OCI-LY3 (cell line): Measurements from ENCODE around the gene PRM3.

Source experiments
- H2AFZ ChIP-seq: fragments of 200-600, 300-600 bp; shearing (Covaris generic); 2 replicates; pipeline ENCODE4 v1.6.0; 2014; ENCODE audit warnings: antibody characterized with exemption, low read depth, low read length
- H3K27ac ChIP-seq: fragments of 200-600, 300-600 bp; sonication (generic); 2 replicates; pipeline ENCODE4 v1.5.1; 2014; ENCODE audit warnings: mild to moderate bottlenecking, low read length, moderate library complexity, mixed read lengths
- H3K27me3 ChIP-seq: fragments of 200-600, 300-600 bp; sonication (generic); 2 replicates; pipeline ENCODE4 v1.6.1; 2014; ENCODE audit warnings: low read depth, low read length, mixed read lengths
- H3K36me3 ChIP-seq: fragments of 200-600, 300-600 bp; sonication (generic); replicated peaks from 2 replicates; pipeline ENCODE3; 2014; ENCODE audit warnings: low read depth, low read length, mixed read lengths
- H3K4me1 ChIP-seq: fragments of 300-600, 200-600 bp; sonication (generic); 2 replicates; pipeline ENCODE4 v1.6.1; 2014; ENCODE audit warnings: low read length, mixed read lengths
- H3K4me2 ChIP-seq: fragments of 200-600, 300-600 bp; sonication (generic); 2 replicates; pipeline ENCODE4 v1.6.1; 2014; ENCODE audit warnings: low read length, mixed read lengths
- H3K4me3 ChIP-seq: fragments of 300-600, 200-600 bp; sonication (generic); 2 replicates; pipeline ENCODE4 v1.5.1; 2014; ENCODE audit warnings: antibody characterized with exemption, mild to moderate bottlenecking, low read length, moderate library complexity
- H3K79me2 ChIP-seq: fragments of 300-600, 200-600 bp; shearing (Covaris generic); 2 replicates; pipeline ENCODE4 v1.6.1; 2014; ENCODE audit warnings: mild to moderate bottlenecking, low read length, mixed read lengths
- H3K9ac ChIP-seq: fragments of 300-600, 200-600 bp; shearing (Covaris generic); 2 replicates; pipeline ENCODE4 v1.6.0; 2014; ENCODE audit warnings: mild to moderate bottlenecking, low read length, moderate library complexity
- H3K9me3 ChIP-seq: fragments of 200-600, 300-600 bp; shearing (Covaris generic); 2 replicates; pipeline ENCODE4 v1.6.1; 2014; ENCODE audit warnings: low read length, mixed read lengths; ENCODE audit not compliant: insufficient read depth
- H4K20me1 ChIP-seq: fragments of 200-600, 300-600 bp; sonication (generic); 2 replicates; pipeline ENCODE4 v1.6.1; 2016; ENCODE audit warnings: low read length, mixed read lengths; ENCODE audit not compliant: insufficient read depth
- CTCF ChIP-seq: fragments of 200-600, 300-600 bp; sonication (generic); IDR thresholded peaks from 2 replicates; pipeline ENCODE4 v1.5.1; 2014; ENCODE audit warnings: antibody characterized with exemption, low read length, low read depth
- EZH2phosphoT487 ChIP-seq: fragments of 200-600 bp; shearing (Covaris generic); IDR thresholded peaks from 2 replicates; pipeline ENCODE4 v1.6.1; 2018; ENCODE audit warnings: antibody characterized with exemption, mixed run types, low read depth

PRM3 gene

GRCh38 chr16:11239644-11240632 is 33.5 kb downstream of the PRM3 start:
- TF ChIP-seq CTCF (no peak), EZH2phosphoT487 (no peak)
- Histone ChIP-seq H3K4me1 (peaks cover 20% of the 10 kb centered on the region), H2AFZ (no peak overlapping the region), H3K36me3 (no peaks in the 10 kb centered on the region), H3K9me3 (no peaks in the 10 kb centered on the region), H3K79me2 (no peaks in the 10 kb centered on the region), H3K27me3 (no peaks in the 10 kb centered on the region), H3K9ac (no peak overlapping the region), H3K4me2 (no peak overlapping the region), H3K4me3 (no peak overlapping the region), H3K27ac (no peak overlapping the region), H4K20me1 (no peaks in the 10 kb centered on the region)

- H2AFZ ChIP-seq: no peak overlapping the region
Observed at GRCh38 chr16:11238272-11239202, 34.9 kb downstream of the PRM3 start.

GRCh38 chr16:11236461-11237254 is 36.8 kb downstream of the PRM3 start:
- no peaks in the 10 kb centered on the region for H3K27me3 ChIP-seq
- no peak overlapping the region for H3K9ac ChIP-seq
- H3K27ac ChIP-seq: no peak overlapping the region
- no peak overlapping the region for H3K4me2 ChIP-seq
- H3K4me3 ChIP-seq: no peak overlapping the region
- TF ChIP-seq CTCF: no peak
- no peak for TF ChIP-seq EZH2phosphoT487
- H3K9me3 ChIP-seq: no peaks in the 10 kb centered on the region
- no peaks in the 10 kb centered on the region for H4K20me1 ChIP-seq
- H2AFZ ChIP-seq: no peak overlapping the region
- H3K79me2 ChIP-seq: no peaks in the 10 kb centered on the region
- no peaks in the 10 kb centered on the region for H3K36me3 ChIP-seq
- peaks cover 30% of the 10 kb centered on the region for H3K4me1 ChIP-seq

More at GRCh38 chr16:11238272-11239202, 34.9 kb downstream of the PRM3 start:
- H3K27me3 ChIP-seq: no peaks in the 10 kb centered on the region
- H3K36me3 ChIP-seq: no peaks in the 10 kb centered on the region
- no peak overlapping the region for H3K27ac ChIP-seq
- H3K79me2 ChIP-seq: no peaks in the 10 kb centered on the region
- H3K9ac ChIP-seq: no peak overlapping the region
- no peak overlapping the region for H3K4me2 ChIP-seq
- H3K9me3 ChIP-seq: no peaks in the 10 kb centered on the region
- H3K4me1 ChIP-seq: peaks cover 20% of the 10 kb centered on the region
- no peak overlapping the region for H3K4me3 ChIP-seq
- no peaks in the 10 kb centered on the region for H4K20me1 ChIP-seq
- TF ChIP-seq EZH2phosphoT487 (no peak), CTCF (no peak)
